Stimulated activated CD4-positive, alpha-beta T cell treated with anti-CD3 and anti-CD28 coated beads, Interleukin-2, amount 100 ng/mL, for 4 hours (primary cell): Measurements from ENCODE around the gene NDUFB2.
"Not testable (repeated sequence)": the region's sequence is repeated elsewhere in the genome, so short reads cannot be mapped to it uniquely, and the experiment has no call there.

Experiments used
- DNase-seq: peaks from one replicate; pipeline ENCODE4 v3.0.0-alpha.2; 2020; ENCODE audit warnings: low read depth

NDUFB2 gene

GRCh38 chr7:140689199-140690152 is 7.0 kb upstream of the NDUFB2 start:
- DNase-seq = no peak

- DNase-seq = no peak
These were observed 5.0 kb upstream of the NDUFB2 start for GRCh38 chr7:140691376-140692045.

- DNase-seq = not testable (repeated sequence)
These were observed 2.7 kb upstream of the NDUFB2 start for GRCh38 chr7:140693849-140694248.

- no peak for DNase-seq
These were observed 1.9 kb upstream of the NDUFB2 start for GRCh38 chr7:140694592-140694991.

GRCh38 chr7:140695381-140695780 is 1.1 kb upstream of the NDUFB2 start:
- no peak for DNase-seq

- DNase-seq = peak; percentile 93
These were observed 356 bp upstream of the NDUFB2 start for GRCh38 chr7:140696024-140696679.

- DNase-seq = no peak
These were observed 1.1 kb downstream of the NDUFB2 start for GRCh38 chr7:140697447-140698143.

GRCh38 chr7:140698477-140698876 is 2.0 kb downstream of the NDUFB2 start:
- DNase-seq = no peak

- DNase-seq = no peak
These were observed 6.3 kb downstream of the NDUFB2 start for GRCh38 chr7:140702774-140703173.

- no peak for DNase-seq
These were observed 7.7 kb downstream of the NDUFB2 start for GRCh38 chr7:140704205-140704604.

GRCh38 chr7:140707132-140707531 is 10.6 kb downstream of the NDUFB2 start:
- no peak for DNase-seq

GRCh38 chr7:140708764-140709163 is 12.3 kb downstream of the NDUFB2 start:
- not testable (repeated sequence) for DNase-seq

GRCh38 chr7:140712392-140712791 is 15.9 kb downstream of the NDUFB2 start:
- DNase-seq = not testable (repeated sequence)

GRCh38 chr7:140714331-140715040 is 18.0 kb downstream of the NDUFB2 start:
- no peak for DNase-seq

GRCh38 chr7:140719721-140720120 is 23.2 kb downstream of the NDUFB2 start:
- DNase-seq = no peak

GRCh38 chr7:140722254-140722653 is 25.7 kb downstream of the NDUFB2 start:
- no peak for DNase-seq

GRCh38 chr7:140723006-140723405 is 26.5 kb downstream of the NDUFB2 start:
- DNase-seq = peak; percentile 16

GRCh38 chr7:140723574-140723973 is 27.1 kb downstream of the NDUFB2 start:
- no peak for DNase-seq

GRCh38 chr7:140724706-140725105 is 28.2 kb downstream of the NDUFB2 start:
- no peak for DNase-seq

GRCh38 chr7:140726281-140726680 is 29.8 kb downstream of the NDUFB2 start:
- no peak for DNase-seq

GRCh38 chr7:140732416-140732815 is 35.9 kb downstream of the NDUFB2 start:
- DNase-seq = no peak
